Heart left ventricle (tissue), 16 donors: ENCODE data around the gene ARMS2. TPM values are rescaled to one million over a fixed set of nuclear protein-coding genes. Genes with fewer than 3 reads are reported as not detected.

Experiments
- ATAC-seq, 4 donors: fragments of 200-7000 bp; cut with Tn5 transposase; one replicate each; pipeline ENCODE4 v1.9.1; 2020 to 2022; ENCODE audit warnings: moderate library complexity in 4 of 4, mild to moderate bottlenecking in 3 of 4, moderate number of reproducible peaks in 1 of 4
- DNase-seq, 5 donors: peaks; one replicate each; pipeline ENCODE4 v3.0.0-alpha.2; 2020
- H3K27ac ChIP-seq, 12 donors: fragments of 200-600 bp; sonication (generic) in 4 of 12; one replicate each; pipeline versions ENCODE4 v1.5.0 to v1.8.0; 2016 to 2022; ENCODE audit warnings: mild to moderate bottlenecking in 2 of 12
- H3K27me3 ChIP-seq, 9 donors: fragments of 200-600 bp; sonication (generic) in 2 of 9; one replicate each; pipeline versions ENCODE4 v1.5.1 to v1.8.0; 2016 to 2022; ENCODE audit warnings: mild to moderate bottlenecking in 3 of 9
- H3K36me3 ChIP-seq, 9 donors: fragments of 200-600 bp; sonication (generic) in 2 of 9; one replicate each; pipeline versions ENCODE4 v1.5.0 to v1.8.0; 2018 to 2022; ENCODE audit warnings: mild to moderate bottlenecking in 2 of 9
- H3K4me1 ChIP-seq, 12 donors: fragments of 200-600 bp; sonication (generic) in 4 of 12; one replicate each; pipeline versions ENCODE4 v1.5.0 to v1.8.0; 2016 to 2022; ENCODE audit warnings: mild to moderate bottlenecking in 3 of 12
- H3K4me3 ChIP-seq, 12 donors: fragments of 200-600 bp; sonication (generic) in 4 of 12; one replicate each; pipeline versions ENCODE4 v1.5.0 to v1.8.0; 2017 to 2022; ENCODE audit warnings: mild to moderate bottlenecking in 9 of 12, moderate library complexity in 4 of 12
- H3K9me3 ChIP-seq, 12 donors: fragments of 200-600 bp; sonication (generic) in 4 of 12; one replicate each; pipeline versions ENCODE4 v1.5.0 to v1.8.0; 2016 to 2022; ENCODE audit warnings: mild to moderate bottlenecking in 1 of 12
- POLR2A ChIP-seq, 2 donors: fragments of 450-650 bp; IDR thresholded peaks; one replicate each; pipeline ENCODE4 v1.6.1; 2017; ENCODE audit warnings: antibody characterized with exemption in 2 of 2, mild to moderate bottlenecking in 2 of 2, moderate library complexity in 2 of 2
- WGBS, 4 donors: extraction: QIAGEN DNeasy Blood & Tissue Kit in 2 of 4; methylation state at CpG; one replicate each; pipeline versions ENCODE4 v1.1.5 to v1.1.7; 2013 to 2018; 5-methylcytosine and 5-hydroxymethylcytosine counted together
- intact Hi-C, 10 donors: fragments of 100-400 bp; cut with DNase I; formaldehyde crosslinking; loops; one replicate each; pipeline versions ENCODE4 v1.11.1 to v1.14.2; 2022
- microRNA-seq, 4 donors: library from miRNA; unstranded; fragments of <30 nt; microRNA quantifications; one replicate each; pipeline versions ENCODE4 to v1.2.0, GENCODE V29; 2017 to 2020
- polyA plus RNA-seq, 2 donors: library from polyadenylated mRNA; stranded (reverse); fragments of 200-250 nt; gene quantifications; one replicate each; pipeline ENCODE4 v1.2.3, GENCODE V29; 2013
- total RNA-seq, 9 donors: library from RNA; depleted of rRNA in 2 of 9; stranded (reverse); fragments of >200 nt in 2 of 9; fragmentation: NEBNext Ultra II Directional in 3 of 9; extraction: Animal tissue kit (Norgen Biotek cat#: 25700) in 3 of 9; gene quantifications; one replicate each; pipeline versions ENCODE4 v1.1.0 to v1.2.4, GENCODE V29; 2016 to 2023
- TF ChIP-seq, protein P1 (sequence below), 12 donors: fragments of 200-600 bp; sonication (generic) in 4 of 12; IDR thresholded peaks; one replicate each; pipeline versions ENCODE4 v1.5.0 to v1.8.0; 2018 to 2022; ENCODE audit warnings: antibody characterized with exemption in 12 of 12, mild to moderate bottlenecking in 5 of 12
- donor health status: ischemic (EF 13 %, LVEDD 7.1; RV severe dilation, severe dysfunction).
- donor health status: healthy with polysubstance abuse.
- donor health status: DM: no; HTN: yes; CAD: no.
- donor health status: DM: no; HTN: no; CAD: no.
- donor health status: ischemic (EF 25% LVEDD 6.9; RV normal size, moderate dysfunction).
- donor health status: ischemic (EF 25% LVEDD 5.7; RV mildly dilated, moderate dysfunction).
- donor health status: healthy.
- donor health status: DM: yes; HTN: yes; CAD: no.
- donor health status: ischemic (EF 35%, LVEDD 5.7; RV mildly dilated, moderate dysfunction).
- donor health status: nonischemic (EF 11% LVEDD 7.7; RV severe dilation, severe dysfunction).
- donor health status: DM: yes; HTN: yes; CAD: no.
- donor health status: PGD.
- donor health status: ischemic (EF 29% LVEDD 5.4; RV normal size, mild dysfunction).
- donor health status: nonischemic (EF 23%, LVEDD 6.1; RV moderate dilation, normal function).

ARMS2 gene
- total and polyA plus RNA-seq, 11 donors, result 0.87 to 1.5 (median 1.2) TPM; not detected in 8

DNA sequence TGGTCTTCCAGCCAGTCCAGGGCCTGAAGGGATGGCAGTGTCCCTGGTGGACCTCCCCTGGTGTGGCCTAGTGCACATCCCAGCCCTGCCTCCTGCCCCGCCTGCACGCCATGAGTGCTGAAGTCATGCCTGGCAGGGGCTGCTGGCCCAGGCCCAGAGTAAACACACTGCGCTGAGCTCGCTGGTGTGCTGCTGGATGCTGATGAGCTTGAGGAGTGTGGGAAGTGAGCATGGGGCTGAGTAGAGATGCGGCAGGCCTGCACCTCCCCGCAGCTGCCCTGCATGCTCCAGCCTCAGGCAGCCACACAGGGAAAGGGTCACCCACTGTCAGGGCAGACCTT is 50.1 kb downstream of the ARMS2 start:
- peaks cover 0 to 35% (median 17%) of the 10 kb centered on the region in 9 donors for H3K36me3 ChIP-seq
- no peaks in the 10 kb centered on the region for H3K27me3 ChIP-seq
- no peak overlapping the region for H3K4me3 ChIP-seq
- H3K4me1 ChIP-seq, result peaks cover 0 to 31% (median 18%) of the 10 kb centered on the region in 12 donors
- DNase-seq (peak; percentile 89 to 94 (median 91)), ATAC-seq (peak; percentile 92 to 99 (median 98))
- 2 to 11% (median 8%) methylated on average over 6 of the region's 6 CpGs for WGBS, 4 donors
- TF ChIP-seq, protein P1, sequence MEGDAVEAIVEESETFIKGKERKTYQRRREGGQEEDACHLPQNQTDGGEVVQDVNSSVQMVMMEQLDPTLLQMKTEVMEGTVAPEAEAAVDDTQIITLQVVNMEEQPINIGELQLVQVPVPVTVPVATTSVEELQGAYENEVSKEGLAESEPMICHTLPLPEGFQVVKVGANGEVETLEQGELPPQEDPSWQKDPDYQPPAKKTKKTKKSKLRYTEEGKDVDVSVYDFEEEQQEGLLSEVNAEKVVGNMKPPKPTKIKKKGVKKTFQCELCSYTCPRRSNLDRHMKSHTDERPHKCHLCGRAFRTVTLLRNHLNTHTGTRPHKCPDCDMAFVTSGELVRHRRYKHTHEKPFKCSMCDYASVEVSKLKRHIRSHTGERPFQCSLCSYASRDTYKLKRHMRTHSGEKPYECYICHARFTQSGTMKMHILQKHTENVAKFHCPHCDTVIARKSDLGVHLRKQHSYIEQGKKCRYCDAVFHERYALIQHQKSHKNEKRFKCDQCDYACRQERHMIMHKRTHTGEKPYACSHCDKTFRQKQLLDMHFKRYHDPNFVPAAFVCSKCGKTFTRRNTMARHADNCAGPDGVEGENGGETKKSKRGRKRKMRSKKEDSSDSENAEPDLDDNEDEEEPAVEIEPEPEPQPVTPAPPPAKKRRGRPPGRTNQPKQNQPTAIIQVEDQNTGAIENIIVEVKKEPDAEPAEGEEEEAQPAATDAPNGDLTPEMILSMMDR (IDR thresholded peaks at IDR 0.05), result no peak
- no peak for TF ChIP-seq POLR2A (IDR thresholded peaks at IDR 0.05)
- H3K9me3 ChIP-seq, result no peaks in the 10 kb centered on the region
- H3K27ac ChIP-seq, result peak overlapping the region in 5 of 12 donors; percentile 4 to 62 (median 43)
- intact Hi-C loops, result loop anchor here in 1 of 10 donors (2.0 kb wide), 1 partner anchor 44 kb away; the partner anchor contains the start of gene HTRA1

DNA sequence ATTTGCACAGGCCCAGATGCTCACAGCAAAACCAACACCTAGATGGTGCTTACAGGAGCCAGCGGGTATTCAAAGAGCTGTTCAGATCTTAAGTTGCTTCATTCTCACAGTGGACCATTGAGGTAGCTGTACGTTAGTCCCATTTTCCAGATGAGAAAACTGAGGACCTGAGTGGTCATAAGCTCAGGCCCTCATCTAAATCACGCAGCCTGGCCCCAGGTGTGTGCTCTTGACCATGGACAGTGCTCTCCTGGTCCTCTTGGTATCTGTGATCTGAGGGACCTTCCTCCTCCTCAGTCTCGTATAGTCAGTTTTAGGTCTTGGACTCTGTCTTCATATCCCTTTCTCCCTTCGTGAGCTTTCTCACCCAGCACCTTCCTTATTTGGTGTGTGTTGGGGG is 50.6 kb downstream of the ARMS2 start:
- no peak for DNase-seq
- Histone ChIP-seq H3K4me1 (peaks cover 0 to 27% (median 14%) of the 10 kb centered on the region in 12 donors), H3K9me3 (no peaks in the 10 kb centered on the region), H3K27me3 (no peaks in the 10 kb centered on the region), H3K4me3 (no peak overlapping the region), H3K27ac (peak overlapping the region in 2 of 12 donors; percentile 10 to 62), H3K36me3 (peaks cover 0 to 39% (median 22%) of the 10 kb centered on the region in 9 donors)
- no peak for ATAC-seq
- intact Hi-C loops, result loop anchor here in 1 of 10 donors (2.0 kb wide), 1 partner anchor 44 kb away; the partner anchor contains the start of gene HTRA1
- TF ChIP-seq, protein P1 (IDR thresholded peaks at IDR 0.05), result no peak
- TF ChIP-seq POLR2A (IDR thresholded peaks at IDR 0.05), result no peak
- WGBS, 4 donors, result 89 to 93% (median 92%) methylated on average over 5 of the region's 5 CpGs

DNA sequence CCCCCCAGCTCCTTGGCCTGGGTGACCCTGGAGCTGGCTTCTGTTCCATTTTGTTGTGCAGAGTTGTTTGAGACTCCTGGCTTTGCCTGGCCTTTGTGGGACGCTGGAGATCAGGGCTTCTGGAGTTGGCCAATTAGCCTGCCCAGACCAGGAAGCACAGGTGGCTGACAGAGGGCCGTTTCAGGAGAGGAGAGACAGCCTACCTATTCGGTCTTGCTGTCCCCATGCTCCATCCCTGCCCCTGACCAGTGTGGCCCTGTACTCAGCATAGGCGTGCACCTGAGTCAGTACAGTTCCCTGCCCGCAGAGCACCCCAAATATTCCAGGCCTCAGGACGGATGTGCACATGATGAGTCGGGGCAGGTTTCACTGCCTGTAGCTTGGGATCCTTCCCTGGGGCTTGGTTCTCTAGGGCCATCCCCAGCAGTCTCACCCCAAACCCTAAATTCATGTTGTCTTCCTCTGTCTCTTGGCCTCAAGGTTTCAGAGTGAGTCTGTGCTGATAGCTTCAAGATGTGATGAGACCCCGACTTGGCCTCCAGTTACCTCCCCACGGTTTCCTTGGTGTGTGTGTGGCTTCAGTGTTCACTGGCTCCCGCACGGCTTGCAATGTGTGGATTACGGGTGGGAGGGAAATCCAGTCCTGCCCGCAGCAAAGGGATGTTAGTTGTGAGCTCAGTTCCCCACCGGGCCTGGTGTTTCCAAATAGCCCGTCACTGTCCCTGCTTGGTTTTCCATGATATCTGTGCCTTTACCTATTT is 51.6 kb downstream of the ARMS2 start:
- DNase-seq (no peak), ATAC-seq (no peak)
- no peak overlapping the region for H3K4me3 ChIP-seq
- peaks cover 0 to 50% (median 26%) of the 10 kb centered on the region in 9 donors for H3K36me3 ChIP-seq
- TF ChIP-seq, protein P1 (IDR thresholded peaks at IDR 0.05), result no peak
- TF ChIP-seq POLR2A (IDR thresholded peaks at IDR 0.05), result no peak
- intact Hi-C loops, result loop anchor here in 1 of 10 donors (2.0 kb wide), 1 partner anchor 45 kb away; the partner anchor contains the start of gene HTRA1
- no peaks in the 10 kb centered on the region for H3K27me3 ChIP-seq
- peaks cover 0 to 19% (median 11%) of the 10 kb centered on the region in 12 donors for H3K4me1 ChIP-seq
- H3K9me3 ChIP-seq, result no peaks in the 10 kb centered on the region
- 92 to 94% (median 93%) methylated on average over 13 to 15 of the region's 15 CpGs for WGBS, 4 donors
- peak overlapping the region in 1 of 12 donors; percentile 62 for H3K27ac ChIP-seq

Small RNA genes within 50 kb of the gene (microRNA-seq; reads per million reads assigned to microRNA genes)
- 1.0 to 3.1 (median 1.4) reads per million in 4 donors for gene MIR3941

Other genes with a start within 250 kb of the ARMS2 start
- under 1 TPM in 2 of 9 donors, not detected in 7; 0.23 to 0.25 TPM for gene BTBD16, start 183.4 kb upstream of the ARMS2 start, total RNA-seq
- not detected for gene BTBD16, start 183.4 kb upstream of the ARMS2 start, polyA plus RNA-seq
- 10 to 100 TPM; 32.3 to 70.6 (median 44.7) TPM for gene PLEKHA1, start 79.9 kb upstream of the ARMS2 start, total RNA-seq
- 10 to 100 TPM; 14.1 to 38.5 TPM for gene PLEKHA1, start 79.9 kb upstream of the ARMS2 start, polyA plus RNA-seq
- 100 to 1,000 TPM in 3 of 9 donors, 10 to 100 TPM in 6; 35.7 to 153 (median 57.6) TPM for gene HTRA1, start 6.9 kb downstream of the ARMS2 start, total RNA-seq
- gene HTRA1, start 6.9 kb downstream of the ARMS2 start, polyA plus RNA-seq, result 10 to 100 TPM; 30.5 to 34.9 TPM
- gene DMBT1, start 106.1 kb downstream of the ARMS2 start, total RNA-seq, result under 1 TPM in 4 of 9 donors, not detected in 5; 0.04 to 0.49 (median 0.10) TPM
- gene DMBT1, start 106.1 kb downstream of the ARMS2 start, polyA plus RNA-seq, result under 1 TPM; 0.04 to 0.30 TPM
- not detected for gene C10orf120, start 245.2 kb downstream of the ARMS2 start, total RNA-seq
- not detected for gene C10orf120, start 245.2 kb downstream of the ARMS2 start, polyA plus RNA-seq